LNCaP clone FGC (cell line): ENCODE data around the gene GNAS.
A peak's percentile ranks its signal among the peaks of the same experiment; 100 is the strongest.

ENCODE experiments used
- DNase-seq: peaks from one replicate; pipeline ENCODE4 v3.0.0-alpha.2; 2011; ENCODE audit warnings: low read depth
- H3K4me3 ChIP-seq: 2 replicates; pipeline ENCODE4 v1.5.1; 2011; ENCODE audit warnings: mild to moderate bottlenecking, low read depth, low read length, control low read depth
- TF ChIP-seq, protein P1 (sequence below): IDR thresholded peaks from 2 replicates; pipeline ENCODE4 v1.5.1; 2012; ENCODE audit warnings: mild to moderate bottlenecking; ENCODE audit not compliant: control insufficient read depth, insufficient read depth; ENCODE audit errors: extremely low read depth

Gene GNAS

DNA sequence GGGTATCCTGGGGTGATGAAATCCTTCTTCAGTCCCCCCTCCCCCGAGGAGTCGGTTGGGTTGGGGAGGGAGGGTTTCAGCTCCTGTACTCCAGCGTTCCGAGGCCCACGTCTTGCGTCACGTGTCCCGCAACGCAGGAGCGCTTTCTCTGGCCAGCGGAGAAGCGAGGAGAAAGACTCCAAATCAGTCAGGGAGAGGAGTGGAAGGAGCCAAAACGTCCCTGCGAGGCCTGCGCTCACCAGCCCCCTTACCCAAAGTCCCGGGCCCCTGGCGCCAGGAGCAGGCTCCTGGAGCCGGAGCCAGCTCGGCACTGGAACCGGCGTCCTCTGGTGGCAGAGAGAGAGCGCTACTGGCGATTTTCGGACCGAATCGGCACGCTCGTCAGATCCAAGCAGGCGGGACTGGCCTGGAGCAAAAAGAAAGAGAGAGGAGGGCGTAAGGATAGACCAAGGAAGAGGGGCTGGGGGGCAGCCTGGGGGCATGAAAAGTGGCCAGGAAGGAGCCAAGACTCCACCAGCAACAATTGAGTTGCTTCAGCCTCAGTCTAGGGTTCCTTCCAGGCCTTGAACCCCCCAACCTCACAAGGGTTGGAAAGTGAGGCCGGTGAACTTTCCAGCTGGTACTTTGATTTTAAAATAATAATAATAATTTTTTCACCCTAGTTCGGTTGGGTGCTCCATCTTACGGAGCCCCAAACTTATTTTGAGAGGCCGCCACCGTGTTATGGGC, at the start of gene GNAS:
Gene GNAS (plus strand): TSS at position 174 of the 729 bp plus-strand sequence.
- TF ChIP-seq, protein P1, sequence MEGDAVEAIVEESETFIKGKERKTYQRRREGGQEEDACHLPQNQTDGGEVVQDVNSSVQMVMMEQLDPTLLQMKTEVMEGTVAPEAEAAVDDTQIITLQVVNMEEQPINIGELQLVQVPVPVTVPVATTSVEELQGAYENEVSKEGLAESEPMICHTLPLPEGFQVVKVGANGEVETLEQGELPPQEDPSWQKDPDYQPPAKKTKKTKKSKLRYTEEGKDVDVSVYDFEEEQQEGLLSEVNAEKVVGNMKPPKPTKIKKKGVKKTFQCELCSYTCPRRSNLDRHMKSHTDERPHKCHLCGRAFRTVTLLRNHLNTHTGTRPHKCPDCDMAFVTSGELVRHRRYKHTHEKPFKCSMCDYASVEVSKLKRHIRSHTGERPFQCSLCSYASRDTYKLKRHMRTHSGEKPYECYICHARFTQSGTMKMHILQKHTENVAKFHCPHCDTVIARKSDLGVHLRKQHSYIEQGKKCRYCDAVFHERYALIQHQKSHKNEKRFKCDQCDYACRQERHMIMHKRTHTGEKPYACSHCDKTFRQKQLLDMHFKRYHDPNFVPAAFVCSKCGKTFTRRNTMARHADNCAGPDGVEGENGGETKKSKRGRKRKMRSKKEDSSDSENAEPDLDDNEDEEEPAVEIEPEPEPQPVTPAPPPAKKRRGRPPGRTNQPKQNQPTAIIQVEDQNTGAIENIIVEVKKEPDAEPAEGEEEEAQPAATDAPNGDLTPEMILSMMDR = peak; percentile 74
- no peak for DNase-seq
- H3K4me3 ChIP-seq = peak within 1 kb of the TSS; percentile 51

DNA sequence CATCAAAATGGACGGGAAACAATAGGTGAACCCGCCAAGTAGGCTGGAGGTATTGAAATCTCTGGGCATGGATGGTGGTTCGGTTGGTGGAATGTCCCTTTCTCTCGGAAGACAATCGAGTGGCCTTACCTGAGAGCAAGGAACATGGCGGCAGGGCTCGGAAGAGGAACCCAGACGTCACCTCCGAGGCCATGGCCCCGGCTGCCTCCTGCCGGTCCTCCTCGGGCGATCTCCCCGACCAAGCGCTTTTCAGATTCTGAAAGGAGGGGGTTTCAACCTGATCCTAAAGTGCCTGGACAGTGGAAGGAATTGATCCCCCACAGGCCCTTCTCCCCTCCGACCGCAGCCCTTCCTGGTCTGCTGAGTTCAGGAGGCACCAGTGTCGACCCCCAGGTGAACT, 49.0 kb upstream of the GNAS start:
- no peak for DNase-seq
- TF ChIP-seq, protein P1 = no peak
- H3K4me3 ChIP-seq = no peak overlapping the region

DNA sequence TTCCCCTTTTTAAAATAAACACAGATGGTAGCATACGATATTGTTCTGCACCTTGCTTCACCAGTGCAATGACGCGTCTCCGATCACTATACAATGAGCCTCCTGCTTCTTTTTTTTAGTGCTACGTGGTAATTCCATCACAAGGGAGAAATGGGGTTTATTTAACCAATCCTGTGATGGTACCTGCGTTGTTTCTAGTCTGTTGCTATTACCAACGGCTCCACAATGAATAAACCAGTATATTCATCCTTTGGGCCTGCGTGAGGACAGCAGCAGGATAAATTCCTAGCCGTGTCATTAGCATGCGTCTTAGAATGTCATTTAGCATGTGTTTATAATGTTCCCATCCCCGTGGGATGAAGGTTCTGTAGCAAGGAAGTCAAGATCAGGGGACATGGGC, 44.7 kb upstream of the GNAS start:
- TF ChIP-seq, protein P1 = no peak
- DNase-seq = no peak
- no peak overlapping the region for H3K4me3 ChIP-seq

DNA sequence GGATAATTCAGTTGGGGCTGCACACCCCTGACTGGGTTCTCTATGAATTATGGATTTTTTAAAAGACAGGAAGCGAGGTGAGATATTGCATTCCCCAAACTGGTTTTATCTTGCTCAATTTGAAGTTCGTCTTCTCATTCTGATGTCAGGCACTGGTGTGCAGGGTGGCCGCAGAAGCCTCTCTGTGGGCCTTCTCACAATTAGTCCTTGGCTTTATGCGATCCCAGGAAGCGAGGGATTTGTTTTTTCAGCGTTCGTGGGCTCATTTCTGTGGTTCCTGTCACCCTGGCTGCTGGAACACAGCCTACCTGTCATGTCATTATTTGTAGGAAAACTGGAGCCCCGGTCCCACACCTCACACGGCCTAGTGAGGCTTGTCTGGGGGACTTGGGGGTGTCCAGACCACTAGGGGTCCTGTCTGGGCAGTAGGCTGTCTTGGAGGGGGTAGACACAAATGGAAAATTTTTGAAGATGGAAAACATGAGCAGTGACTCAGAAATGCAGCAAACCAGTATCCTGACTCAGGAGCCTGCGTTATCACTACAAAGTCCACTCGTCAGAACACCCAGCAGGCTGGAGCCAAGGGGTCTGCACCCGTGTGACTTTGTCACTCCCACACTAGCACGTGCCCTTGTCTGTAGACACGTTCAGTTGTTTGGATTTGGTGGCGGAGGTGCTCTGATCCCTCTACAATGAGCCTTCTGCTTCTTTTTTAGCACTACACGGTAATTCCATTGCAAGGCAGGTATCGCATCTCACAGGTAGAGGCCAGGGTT, 44.1 kb upstream of the GNAS start:
- TF ChIP-seq, protein P1 = no peak
- no peak for DNase-seq
- H3K4me3 ChIP-seq = no peak overlapping the region

DNA sequence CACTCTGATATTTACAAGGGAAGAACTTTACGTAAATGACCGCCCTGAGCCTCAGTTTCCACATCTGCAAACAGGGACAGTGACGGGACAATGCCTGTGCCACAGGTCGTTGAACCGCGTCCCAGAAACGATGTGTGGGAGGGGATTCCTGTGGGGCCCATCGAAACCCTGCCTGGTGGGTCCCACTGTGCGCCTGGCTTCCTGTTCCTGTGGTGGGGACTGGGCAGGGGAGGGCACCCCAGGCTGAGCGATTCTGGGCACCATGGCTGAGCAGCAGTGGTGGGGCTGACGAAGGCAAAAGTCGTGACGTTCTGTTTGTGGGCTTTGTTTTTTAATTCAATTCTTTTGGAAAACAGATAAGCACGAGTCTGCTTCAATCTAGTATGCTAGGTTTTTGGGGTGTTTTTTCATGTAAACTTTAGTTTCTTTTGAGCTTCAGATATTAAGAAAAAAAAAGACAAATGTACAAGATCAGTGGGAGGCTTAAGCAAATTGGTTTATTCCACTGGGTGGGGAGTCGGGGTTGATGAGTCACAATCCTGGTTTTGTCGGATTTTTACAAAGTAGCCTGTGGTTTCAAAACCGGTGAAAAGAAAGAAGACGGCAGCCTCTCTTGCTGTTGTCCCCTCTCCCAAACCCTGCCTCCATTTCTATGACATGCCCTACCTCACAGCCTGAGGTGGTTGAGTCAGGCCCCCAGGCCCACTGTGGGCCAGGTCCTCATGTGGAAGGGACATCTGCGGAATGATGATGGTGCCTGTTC, 42.2 kb upstream of the GNAS start:
- no peak for DNase-seq
- H3K4me3 ChIP-seq = no peak overlapping the region
- TF ChIP-seq, protein P1 = no peak

DNA sequence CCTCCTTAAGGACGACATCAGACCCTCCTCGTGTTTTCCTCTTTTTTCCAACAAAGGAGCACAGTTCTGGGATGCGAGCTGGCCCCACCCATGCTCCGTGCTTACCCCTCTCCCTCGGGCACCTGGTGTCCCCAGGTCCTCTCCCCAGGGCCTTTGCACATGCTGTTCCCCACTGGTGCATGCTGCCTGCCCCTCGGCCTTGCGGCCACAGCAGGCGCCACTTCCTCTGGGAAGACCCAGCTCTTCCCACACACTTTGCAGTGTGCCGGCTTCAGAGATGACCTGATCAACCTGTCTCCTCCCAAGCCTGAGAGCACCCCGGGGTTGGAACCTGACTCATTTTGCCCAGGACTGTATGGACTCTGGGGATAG, 41.7 kb upstream of the GNAS start:
- TF ChIP-seq, protein P1 = no peak
- no peak for DNase-seq
- H3K4me3 ChIP-seq = no peak overlapping the region
